GM21576 (cell line): Measurements from ENCODE around the gene ARHGEF19.

ENCODE experiments used
- ATAC-seq: cut with Tn5 transposase; IDR thresholded peaks from one replicate; pipeline ENCODE4 v1.9.1; 2021; ENCODE audit warnings: mild to moderate bottlenecking, moderate library complexity; ENCODE audit not compliant: unreplicated experiment

The ARHGEF19 gene

DNA sequence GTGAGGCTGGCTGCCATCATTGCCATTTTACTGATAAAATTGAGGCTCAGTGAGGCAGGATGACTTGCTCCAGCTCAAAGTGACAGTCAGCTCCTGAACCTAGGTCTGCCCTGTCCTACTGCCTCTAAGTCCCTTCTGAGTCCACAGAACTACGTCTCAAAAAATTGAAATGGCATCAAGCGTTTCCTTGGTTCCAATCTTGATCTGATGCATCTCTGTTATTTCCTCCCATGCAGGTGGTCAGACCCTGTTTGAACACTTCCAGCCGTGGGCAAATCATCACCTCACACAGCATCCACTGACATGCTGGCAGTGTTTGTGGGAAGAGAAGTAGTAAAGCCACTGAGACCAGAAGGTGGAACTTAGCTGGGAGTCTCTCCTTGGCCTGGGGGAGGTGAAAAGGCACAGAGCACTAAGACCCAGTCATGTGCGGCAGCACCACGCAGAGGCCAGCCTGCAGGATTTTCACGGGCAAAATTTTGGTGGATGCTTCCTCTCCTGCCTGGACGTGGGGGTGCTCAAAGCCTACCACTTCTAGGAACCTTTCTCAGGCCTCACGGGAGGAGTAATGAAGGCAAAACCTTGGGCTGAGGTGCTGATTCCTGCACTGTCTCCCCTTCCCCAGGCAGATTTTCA lies 32.3 kb upstream of the ARHGEF19 start:
- no peak for ATAC-seq

DNA sequence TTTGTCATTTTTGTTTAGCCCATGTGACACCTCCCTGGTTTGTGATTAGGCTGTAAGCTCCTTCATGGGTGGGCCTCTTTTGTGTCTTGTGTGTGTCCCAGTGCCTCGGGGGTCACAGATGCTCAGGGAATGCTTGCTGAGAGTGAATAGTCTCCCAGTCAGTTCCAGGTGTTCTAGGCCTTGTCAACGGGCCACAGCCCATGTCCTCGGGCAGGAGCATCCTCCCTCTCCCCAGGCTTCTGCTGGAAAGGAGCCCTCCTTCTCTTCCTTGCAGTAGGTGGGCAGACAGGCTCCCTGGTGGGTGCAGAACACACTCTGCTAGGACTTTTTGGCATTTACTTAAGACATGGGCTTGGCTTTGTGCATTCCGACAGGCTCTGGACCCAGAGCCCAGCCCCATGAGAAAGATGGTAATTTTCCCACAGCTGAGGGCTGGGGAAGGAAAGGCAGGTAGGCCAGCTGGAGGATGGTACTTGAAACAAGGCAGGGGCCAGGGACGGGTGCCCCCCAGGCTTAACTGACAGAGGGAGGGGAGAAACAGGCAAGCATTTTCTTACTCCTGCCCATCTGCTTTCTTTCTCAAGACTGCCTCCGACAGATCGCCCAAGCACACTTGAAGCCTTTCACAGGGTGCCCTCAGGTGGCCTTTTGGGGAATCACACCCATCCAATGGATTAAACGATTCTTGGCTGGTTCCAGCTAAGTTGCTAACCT lies 31.6 kb upstream of the ARHGEF19 start:
- no peak for ATAC-seq

DNA sequence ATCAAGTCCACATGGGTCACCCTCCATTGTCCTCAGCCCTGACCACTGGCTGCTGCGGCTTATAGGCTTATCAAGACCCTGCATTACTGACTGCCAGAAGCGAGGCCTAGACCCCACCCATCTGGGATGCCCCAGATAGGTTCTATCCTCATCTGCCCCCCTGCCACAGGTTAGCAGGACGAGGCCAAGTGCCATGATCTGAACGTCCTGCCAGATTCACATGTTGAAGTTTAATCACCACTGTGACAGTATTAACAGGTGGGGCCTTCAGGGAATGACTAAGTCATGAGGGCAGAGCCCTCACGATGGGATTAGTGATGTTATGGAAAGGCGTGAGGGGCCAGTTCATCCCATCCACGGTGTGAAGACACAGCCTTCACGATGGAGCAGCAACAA lies 30.8 kb upstream of the ARHGEF19 start:
- no peak for ATAC-seq

DNA sequence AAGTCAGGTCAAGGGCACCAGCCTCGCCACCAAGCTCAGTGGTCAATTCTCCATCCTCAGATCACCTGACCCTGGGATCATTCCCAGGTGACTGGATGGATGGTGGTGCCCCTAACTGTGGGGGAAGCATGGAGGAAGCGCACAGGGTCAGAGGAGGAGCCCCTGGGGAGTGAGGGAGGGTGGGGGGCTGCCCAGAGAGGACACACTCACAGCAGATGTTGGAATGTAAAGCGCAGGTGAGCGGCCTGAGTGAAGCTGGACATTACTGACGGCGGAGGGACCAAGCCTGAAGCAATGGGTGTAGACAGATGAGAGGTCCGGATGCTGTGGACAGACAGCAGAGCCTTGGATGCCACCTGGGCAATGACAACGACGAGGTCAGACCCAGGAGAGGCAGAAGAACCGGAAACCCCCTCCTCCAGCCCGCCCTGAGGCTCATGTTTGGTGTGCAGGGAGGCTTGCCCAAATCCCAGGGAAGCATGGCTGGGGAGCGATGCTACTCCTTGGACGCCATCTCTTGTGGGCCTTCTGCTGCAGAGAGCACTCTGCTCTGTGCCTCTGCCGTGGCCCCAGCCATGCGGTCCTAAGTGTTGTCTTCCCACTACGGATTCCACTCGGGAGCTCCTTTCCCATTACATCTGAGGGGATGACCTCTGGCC lies 30.2 kb upstream of the ARHGEF19 start:
- ATAC-seq: no peak

DNA sequence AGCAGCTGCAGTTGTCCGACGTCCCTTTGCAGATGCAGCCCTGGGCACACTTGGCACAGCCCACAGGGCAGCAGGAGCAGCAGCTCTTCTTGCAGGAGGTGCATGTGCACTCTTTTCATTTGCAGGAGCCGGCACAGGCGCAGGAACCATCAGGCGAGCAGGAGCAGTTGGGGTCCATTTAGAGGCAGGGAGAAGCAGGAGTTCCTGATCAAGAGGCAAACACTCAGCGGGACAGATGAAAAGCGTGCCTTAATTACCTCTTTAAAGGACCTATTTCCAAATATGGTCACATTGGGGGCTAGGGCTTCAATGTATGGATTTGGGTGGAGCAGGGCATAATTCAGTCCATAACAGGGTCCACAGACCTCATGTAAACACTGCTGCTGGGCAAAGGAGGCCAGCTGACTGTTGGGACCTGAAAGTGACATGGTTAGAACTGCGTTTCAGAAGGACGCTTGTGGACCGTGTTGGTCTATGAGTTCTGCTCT lies 28.8 kb upstream of the ARHGEF19 start:
- no peak for ATAC-seq

DNA sequence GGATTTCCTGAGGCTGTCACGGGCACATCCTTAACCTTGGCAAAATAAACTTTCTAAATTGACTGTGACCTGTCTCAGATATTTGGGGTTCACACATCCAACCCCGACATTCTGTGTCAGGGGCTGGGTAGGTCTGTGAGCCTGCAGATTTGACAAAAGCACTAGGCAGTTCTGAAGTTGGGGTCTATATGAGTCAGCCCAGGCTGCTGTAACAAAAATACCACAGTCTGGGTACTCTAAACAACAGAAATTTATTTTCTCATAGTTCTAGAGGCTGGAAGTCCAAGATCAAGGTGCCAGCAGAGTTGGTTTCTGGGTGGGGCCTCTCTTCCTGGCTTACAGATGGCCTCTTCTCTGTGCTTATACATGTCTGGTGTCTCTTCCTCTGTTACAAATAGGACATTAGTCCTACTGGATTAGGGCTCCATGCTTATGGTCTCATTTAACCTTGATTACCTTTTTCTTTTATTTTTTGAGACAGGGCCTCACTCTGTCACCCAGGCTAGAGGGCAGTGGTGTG lies 27.6 kb upstream of the ARHGEF19 start:
- no peak for ATAC-seq

DNA sequence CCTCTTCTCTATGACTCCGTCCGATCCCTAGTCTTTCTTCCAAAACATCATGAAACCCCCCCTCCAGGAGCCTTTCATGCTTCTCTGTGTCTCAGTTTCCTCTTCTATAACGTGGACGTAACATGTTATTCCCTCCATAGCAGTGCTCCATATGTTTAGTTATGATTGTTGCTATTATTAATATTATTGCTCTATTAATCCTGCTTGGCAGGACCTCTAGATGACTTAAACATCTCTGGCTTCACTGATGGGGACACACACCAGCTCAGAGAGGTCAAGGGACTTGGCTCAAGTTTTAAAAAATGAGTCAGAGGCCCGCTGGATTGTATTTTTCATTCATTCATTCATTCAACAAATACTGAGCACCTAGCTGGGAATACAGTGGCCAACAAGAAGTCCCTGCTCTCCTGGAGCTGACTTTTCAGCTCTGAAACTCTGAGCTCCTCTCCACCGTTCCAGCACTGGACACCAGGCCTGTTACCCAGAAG lies 24.9 kb upstream of the ARHGEF19 start:
- ATAC-seq: no peak

DNA sequence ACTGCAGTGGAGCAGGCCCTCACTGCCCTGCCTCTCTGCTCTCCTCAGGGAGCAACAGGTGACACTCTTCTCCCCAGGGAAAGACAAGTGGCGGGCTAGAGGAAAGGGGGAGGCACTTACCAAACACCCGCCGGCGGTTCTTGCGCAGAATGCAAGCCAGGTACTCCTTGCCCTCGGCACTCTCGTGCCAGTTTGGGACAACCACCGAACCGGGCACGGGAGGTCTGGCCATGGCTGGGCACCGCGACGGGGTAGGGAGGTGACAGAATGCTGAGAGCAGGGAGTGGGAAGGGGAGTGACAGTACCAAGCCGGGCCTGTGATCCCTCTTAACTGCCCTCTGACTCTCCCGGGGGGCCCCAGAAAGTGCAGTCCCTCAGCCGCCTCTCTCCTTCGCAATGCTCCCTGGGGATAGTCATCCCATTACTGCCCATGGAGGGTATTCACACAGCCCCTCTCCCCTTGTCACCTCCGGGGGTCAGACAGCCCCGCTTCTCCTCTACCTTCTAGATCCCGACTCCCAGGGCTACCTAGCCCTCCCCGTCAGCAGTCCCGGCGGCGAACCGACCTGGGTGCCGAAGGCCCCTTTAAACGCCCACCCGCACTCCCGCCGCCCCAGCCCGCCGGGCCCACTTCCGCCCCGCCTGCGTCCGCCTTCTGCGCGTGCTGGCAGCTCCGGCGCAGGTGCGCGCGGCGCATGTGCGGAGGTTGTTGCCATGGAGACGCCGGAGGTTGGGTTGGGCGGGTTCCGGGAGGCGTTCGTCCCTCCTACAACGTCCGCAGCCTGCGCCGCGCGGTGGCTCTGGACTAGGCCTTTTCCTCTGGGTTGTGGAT lies 24.3 kb upstream of the ARHGEF19 start, which contains the start of gene CPLANE2:
TSS of gene CPLANE2 (minus strand) at position 673 of the 832 bp plus-strand sequence. CDS start at position 232, 441 bp downstream.
- ATAC-seq: peak; percentile 85

DNA sequence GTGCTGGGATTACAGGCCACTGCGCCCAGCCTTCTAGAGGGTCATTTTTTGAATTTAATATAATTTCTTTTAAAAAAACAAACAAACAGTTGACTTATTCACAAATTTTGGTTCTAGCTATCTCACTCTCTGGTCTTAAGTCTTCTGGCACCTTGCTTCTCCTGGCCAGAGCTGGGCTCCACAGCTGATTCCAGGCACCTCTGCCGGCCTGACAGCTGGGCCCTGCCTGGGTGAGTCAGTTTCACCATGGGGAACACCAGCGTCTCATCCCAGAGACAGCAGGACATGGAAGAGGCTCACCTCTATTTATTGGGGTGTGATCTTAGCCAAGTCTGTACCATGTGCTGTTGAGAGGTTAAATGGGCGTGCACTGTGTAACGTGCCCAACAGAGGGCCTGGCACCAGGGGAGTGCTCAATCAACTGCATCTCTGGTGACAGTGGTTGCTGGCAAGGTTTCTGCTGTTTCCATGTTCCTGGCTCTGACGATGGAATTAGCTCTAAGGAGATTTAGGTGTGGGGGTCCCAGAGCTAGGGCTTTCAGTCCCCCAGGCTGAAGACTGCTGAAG lies 23.6 kb upstream of the ARHGEF19 start:
- peak; percentile 23 for ATAC-seq

DNA sequence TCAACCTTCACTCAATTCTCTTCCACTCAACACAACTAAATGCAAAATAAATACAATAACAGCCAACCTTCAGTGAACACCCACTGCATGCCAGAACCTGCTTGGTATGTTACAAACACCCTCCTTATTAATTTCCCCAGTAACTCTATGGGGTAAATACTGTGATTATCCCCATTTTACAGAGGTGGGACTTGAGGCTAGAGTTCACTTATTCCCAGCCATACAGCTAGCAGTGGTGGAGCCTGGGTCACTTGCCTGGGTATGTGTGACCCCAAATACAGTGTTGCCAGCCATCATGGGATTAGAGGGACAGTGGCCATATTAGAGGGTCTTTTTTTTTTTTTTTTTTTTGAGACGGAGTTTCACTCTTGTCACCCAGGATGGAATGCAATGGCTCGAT lies 22.9 kb upstream of the ARHGEF19 start:
- ATAC-seq: no peak

DNA sequence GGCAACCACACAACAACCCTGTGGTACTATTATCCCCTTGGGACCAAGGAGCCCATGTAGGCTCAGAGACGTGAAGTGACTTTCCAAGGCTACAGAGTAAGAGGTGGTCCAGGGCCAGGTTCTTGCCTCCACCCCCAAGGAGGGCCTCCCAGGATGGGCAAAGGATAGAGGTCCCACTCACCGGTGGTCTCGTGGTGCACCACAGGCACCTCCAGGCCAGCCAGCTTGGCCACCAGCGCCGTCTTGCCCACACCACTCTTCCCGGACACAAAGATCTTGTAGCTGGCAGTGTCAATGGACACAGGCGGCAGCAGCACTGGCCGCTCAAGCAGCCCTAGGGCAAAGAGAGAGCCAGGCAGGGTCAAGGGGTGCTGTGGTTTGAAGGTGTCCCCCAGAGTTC lies 21.0 kb upstream of the ARHGEF19 start:
- ATAC-seq: no peak

DNA sequence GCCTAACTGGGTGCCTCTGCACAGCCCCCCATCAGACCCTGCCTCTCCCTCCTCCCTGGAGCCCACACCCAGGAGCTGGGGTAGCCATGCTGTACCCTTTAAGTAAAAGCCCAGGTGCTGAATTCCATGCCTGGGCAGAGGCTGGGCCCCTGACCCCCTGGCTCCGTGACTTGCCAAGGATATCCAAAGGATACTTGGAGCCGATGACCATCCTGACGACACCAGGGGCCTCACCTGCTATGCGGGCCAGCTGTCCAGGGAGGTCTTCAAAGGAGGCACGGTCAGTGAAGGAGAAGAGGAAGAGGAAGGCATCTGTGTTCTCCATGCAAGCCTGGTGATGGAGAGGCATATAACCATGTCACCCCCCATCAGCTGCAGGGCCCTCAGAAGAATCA lies 19.9 kb upstream of the ARHGEF19 start:
- ATAC-seq: no peak

DNA sequence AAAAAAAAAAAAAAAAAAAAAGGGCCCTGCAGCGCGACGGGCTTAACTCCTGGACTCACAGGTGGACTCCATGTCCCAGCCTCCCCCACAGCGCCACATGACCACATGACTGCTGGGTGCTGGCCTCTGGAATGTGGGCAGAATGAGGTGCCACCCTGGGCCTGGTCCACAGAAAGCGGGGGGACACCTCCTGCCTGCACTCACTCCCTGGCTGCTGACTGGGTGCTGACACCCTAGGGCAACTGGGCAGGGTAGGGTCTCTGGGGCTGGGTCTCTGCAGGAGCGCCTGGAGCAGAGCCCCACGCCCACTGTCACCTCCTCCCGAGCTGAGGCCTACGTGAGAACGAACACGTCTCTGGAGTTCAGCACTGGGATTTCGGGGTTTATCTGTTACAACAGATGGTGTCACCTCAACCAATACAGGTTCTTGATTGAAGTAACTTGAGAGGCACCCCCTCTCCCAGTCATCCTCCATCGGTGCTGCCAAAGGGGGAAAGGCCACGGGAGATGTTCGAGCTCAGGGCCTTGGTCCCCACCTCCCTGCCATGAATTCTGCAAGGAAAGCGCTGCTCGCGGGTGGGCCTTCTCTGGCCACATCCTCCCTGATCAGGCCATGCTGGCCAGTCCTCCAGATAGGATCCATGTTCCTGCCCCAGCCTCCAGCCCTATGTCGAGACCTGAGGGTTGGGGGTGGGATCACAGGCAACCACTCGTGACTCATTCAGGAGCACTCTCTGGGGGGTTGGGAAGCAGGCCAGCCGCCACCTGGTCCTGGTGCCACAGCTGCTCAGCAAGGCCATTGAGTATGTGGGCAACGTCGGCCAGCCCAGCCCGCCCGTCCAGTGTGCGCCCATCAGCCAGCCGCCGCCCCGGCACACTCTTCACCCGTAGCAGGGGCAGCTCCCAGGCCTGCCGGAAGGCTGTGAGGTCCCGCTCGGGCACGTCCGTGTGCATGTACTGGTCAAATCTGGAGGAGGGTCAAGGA lies 19.2 kb upstream of the ARHGEF19 start:
- no peak for ATAC-seq

DNA sequence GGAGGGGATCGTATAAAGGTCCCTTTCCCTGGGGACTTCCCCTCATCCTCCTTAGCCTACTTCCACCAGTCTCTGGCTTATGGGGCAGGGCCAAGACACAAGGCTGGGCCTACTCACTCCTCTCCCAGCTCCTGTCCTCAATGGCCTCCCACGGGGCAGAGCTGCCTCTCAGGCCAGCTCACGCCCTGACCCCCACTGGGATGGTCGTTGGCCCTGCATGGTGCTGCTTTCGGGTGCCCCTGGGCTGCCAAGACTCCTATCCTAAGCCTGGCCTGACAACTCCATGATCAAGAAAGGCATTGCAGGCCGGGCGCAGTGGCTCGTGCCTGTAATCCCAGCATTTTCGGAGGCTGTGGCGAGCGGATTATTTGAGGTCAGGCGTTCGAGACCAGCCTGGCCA lies 18.3 kb upstream of the ARHGEF19 start:
- ATAC-seq: no peak

DNA sequence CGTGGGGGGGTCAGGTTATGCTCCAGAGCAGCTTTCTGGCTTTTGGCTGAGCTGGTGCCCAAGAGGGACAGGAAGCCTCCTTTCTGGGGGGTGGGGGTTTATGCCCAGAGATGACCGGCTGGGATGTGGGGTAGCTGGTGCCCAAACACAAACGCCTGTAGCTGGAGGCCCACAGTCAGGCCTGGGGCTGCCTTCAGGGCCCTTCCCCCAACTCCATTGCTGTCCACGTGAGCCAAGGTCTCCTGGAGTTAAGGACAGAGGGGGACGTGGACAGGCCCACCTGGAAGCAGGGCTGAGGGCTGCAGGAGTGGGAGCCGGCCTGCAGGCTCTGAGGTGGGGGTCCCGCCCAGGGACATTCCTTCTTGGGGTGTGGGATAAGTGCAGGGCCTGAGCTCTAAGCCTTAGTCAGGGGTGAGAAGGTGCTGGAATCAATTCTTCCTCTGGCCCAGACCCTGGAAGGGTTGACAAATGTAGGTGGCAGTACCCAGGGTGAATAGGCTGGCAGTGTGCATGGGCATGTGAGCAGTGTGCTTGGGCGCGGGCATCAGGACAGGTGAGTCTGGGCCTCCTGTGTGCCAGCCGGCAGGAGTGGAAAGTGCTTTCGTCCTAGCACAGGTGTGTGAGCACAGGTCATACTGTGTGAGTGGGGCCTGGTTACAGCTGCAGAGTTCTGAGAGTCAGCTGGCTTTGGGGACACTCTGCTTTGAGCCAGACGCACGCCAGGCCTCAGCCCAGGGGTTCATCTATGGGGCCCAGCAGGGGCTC lies 17.7 kb upstream of the ARHGEF19 start:
- ATAC-seq: no peak

DNA sequence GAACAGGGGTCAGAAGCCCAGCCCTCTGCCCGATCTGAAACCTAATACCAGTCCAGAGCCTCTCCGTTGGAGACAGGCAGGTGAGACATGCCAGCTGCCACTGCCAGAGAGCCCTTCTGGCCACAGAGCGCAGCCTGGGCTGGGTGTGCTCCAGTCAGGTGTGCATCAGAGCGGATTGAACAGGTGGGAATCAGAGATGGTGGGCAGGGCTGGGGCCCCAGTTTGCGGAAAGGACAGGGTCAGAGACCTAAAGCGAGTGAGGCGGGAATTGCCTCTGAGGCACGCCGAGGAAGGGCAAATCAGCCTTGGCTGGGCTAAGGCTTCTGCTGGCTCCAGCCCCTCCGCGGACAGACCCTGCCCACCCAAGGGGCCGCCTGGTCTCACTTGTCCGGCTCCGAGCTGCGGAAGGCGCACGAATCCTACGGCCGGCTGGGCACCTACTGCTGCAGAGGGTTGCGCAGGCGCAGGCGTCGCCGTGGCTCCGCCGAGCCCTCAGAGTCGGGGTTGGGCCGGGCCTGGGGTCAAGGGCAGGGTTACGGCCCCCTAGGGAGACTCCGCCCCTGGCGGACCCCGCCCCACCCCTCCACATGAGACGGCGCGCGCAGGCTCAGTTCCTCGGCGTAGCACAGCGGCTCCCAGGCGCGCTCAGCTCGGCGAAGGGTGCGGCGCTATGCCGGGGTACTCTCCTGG lies 14.2 kb upstream of the ARHGEF19 start:
- no peak for ATAC-seq

DNA sequence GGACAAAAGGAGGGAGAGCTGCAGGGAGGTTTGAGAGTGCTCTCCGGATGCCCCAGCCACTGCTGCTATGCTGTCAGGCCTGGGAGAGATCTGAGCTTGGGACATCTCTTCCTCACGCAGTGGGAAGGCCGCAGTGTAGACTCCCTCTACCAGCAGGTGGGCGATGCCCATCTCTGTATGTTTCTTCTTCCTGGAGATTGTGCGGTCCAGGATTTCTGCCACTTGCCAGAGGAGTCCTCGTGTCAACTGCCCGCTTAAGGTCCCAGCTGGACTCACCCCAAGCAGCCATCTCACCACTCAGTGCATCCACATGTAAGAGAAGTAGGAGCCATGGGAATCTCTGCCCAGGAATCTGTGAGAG lies 13.7 kb upstream of the ARHGEF19 start:
- no peak for ATAC-seq

DNA sequence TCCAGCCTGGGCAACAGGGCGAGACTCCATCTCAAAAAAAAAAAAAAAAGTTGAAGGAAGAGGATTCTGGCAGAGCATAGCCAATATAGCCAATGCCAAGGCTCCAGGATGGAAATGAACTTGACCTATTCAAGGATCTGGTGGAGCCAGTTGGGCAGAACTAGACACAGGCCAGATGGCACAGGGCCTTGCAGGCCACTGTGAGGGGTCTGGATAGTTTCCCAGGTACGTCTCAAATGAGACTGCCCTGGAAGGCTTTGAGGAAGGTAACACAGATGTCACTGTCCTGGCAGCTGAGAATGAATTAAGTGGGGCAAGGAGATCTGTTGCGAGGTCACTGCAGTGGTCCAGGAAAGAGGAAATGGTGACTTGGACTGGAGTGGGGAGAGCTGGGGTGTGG lies 12.0 kb upstream of the ARHGEF19 start:
- no peak for ATAC-seq
